ENCODE data around the gene TSPAN10.

TSPAN10 gene

GRCh38 chr17:81635973-81636504 lies 957 bp upstream of the TSPAN10 start:
- no peak for DNase-seq

- DNase-seq = no peak
Measured at GRCh38 chr17:81638683-81639082, 1.7 kb downstream of the TSPAN10 start.

DNA sequence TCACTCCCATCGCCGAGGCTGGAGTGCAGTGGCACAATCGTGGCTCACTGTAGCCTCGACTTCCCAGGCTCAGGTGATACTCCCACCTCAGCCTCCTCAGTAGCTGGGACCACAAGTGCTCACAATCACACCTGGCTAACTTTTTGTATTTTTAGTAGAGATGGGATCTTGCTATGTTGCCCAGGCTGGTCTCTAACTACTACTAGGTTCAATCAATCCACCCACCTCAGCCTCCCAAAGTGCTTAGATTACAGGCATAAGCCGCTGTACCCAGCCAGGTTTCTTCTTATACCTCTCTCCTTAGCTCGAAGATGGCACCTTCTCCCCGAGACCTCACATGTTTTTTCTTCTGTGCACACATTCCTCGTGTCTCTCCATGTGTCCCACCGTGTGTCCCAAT lies 3.0 kb downstream of the TSPAN10 start:
- no peak for DNase-seq

GRCh38 chr17:81641825-81642489 lies 5.0 kb downstream of the TSPAN10 start:
- no peak for DNase-seq

DNA sequence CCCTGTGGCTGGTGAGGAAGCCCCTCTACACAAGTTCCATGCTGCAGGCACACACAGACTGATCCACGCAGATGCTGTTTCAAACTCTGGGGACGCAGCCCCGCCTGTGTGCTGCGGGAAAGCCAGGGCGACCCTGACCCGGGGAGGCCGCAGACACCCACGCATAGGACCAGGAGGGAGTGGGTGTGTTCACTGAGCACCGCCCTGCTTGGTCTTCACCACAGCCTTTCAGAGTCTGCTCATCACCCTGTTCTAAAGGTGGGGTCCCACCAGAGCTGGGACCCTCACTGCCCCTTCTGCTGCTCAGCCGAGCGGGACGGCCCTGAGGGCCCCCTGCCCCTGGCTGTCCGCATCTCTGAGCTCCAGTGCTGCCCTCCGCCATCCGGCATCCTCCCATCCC lies 7.5 kb downstream of the TSPAN10 start:
- DNase-seq = no peak

GRCh38 chr17:81644976-81645952 lies 8.3 kb downstream of the TSPAN10 start:
- no peak for DNase-seq

DNA sequence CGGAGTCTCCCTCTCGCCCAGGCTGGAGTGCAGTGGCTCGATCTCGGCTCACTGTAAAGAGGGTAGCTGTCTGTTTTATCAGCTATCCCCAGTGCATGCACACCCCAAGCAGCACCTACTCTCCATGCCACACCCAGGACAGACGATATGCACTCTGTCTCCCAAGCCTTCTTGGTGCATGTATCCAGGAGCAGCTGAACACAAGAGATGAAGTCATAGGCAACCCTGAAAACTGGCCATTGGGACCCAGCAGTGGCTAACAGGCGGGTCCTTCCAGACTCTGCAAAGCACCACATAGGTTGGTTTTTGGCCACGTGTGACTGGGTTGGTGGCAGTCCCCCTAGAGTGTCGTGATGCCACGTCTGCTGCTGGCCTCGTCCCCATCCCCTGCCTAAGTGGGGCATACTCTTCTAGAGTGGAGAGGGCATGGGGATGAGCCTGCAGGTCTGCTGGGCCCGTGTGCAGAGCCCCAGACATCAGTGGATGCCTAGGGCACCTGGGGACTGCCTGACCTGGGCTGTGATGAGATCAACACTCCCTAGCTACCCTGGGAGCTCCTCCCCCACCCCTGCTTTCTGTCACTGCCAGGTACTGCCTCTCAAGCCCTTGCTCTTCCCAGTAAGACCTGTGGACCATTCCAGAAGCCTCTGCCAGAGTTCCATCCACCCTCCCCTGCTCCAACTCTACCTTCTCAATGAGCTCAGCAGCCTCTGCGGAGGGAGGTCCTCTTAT lies 10.0 kb downstream of the TSPAN10 start:
- DNase-seq = no peak

DNA sequence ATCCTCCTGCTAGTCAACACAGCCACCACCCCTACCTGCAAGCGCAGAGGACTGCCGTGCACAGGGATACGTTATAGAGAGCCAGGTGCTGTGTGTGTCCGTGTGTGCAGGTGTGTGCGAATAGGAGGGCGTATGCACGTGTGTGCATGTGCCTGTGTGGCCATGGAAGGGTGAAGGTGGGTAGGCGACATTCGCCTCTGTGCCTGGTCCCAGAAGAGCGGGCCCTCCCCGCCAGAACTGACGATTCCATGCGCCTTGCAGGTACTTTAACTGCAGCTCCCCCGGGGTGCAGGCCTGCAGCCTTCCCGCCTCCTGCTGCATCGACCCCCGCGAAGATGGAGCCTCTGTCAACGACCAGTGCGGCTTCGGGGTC lies 10.6 kb downstream of the TSPAN10 start:
- DNase-seq = no peak

- DNase-seq = no peak
Measured at GRCh38 chr17:81648013-81648706, 11.2 kb downstream of the TSPAN10 start.

GRCh38 chr17:81648707-81649085 lies 11.7 kb downstream of the TSPAN10 start:
- DNase-seq = no peak

GRCh38 chr17:81650951-81651350 lies 14.0 kb downstream of the TSPAN10 start:
- no peak for DNase-seq

DNA sequence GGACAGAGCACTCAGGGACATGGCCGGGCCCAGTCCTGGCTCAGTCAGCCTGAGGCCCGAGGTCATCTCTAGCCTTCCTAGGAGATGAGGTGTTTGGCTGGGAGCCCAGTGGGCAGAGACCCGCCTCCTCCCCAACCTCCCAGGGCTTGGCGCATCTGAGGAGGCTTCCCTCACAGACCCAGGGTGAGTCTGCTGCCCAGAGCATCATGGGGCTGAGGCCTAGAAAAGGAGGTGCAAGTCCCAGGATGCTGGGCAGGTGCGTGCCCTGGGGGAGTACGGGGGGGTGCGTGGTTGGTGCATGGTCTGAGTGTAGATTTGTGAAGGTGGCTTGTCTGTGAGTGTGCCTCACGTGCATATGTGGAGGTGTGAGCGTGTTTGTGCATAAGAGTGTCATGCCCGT lies 14.7 kb downstream of the TSPAN10 start:
- DNase-seq = no peak

- DNase-seq = no peak
Measured at GRCh38 chr17:81652906-81653771, 16.1 kb downstream of the TSPAN10 start.

- no peak for DNase-seq
Measured at GRCh38 chr17:81655378-81656117, 18.6 kb downstream of the TSPAN10 start.

DNA sequence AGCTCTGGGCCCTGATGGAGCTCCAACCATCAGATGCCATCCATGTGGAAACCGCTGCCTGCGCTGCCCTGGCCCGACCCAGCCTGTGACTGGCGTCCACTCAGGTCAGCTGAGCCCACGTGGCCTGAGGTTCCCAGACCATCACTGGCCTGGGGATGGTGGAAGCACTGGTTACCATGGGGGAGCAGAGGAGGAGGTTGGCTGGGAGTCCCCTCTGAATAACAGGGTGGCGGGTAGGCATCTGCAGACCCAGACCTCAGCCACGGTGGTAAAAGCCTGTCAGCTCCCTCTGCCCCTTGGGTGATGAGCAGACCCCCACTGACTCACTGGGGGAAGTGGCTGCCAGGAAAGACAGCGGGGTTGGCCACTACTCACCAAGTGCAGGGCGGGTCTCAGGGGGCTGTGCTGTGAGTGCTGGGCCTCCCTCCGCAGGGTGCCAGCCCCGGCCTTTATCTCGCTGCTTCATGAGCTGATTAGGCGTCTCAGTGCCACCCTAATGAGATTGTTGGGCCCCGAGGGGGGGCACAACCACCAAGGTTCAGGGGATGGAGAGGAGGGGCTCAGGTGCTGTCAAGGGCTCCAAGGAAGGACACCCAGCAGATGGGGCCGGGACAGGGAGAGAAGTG lies 19.2 kb downstream of the TSPAN10 start, which contains the start of gene PDE6G:
PDE6G (minus strand) TSS at position 425 of the 626 bp plus-strand sequence. CDS start 3,237 bp downstream, outside the sequence.
- no peak for DNase-seq

DNA sequence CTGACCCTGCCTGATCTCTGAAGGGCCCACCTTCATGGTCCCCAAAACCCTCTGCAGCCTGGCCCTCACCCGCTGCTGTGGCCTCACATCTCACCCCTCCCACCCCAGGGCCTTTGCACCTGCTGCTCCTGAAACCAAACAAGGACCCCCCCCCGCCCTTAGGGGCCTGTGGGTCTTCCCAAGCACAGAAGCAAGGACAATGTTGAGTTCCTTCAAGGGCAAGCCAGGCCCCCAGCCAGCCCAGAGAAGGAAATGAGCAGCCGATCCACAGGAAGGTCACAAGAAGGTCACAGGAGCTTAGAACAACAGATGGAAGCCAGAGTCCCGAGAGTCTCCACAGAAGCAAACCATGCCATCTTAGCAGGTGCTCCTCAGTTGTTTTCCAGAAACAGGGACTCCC lies 19.8 kb downstream of the TSPAN10 start:
- no peak for DNase-seq

- no peak for DNase-seq
Measured at GRCh38 chr17:81659038-81659437, 22.0 kb downstream of the TSPAN10 start.

GRCh38 chr17:81660441-81660840 lies 23.4 kb downstream of the TSPAN10 start:
- DNase-seq = no peak

DNA sequence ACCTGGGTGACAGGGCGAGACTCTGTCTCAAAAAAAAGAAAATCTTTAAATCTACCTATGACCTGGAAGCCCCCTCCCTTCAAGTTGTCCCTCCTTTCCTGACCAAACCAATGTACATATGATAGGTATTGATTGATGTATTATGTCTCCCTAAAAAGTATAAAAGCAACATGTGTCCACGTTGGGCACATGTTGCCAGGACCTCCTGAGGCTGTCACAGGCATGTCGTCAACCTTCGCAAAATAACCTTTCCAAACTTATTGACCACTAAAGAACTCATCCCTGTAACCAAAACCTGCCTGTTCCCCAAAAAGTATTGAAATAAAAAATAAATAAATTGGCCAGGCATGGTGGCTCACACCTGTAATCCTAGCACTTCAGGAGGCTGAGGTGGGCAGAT lies 25.0 kb downstream of the TSPAN10 start:
- no peak for DNase-seq

DNA sequence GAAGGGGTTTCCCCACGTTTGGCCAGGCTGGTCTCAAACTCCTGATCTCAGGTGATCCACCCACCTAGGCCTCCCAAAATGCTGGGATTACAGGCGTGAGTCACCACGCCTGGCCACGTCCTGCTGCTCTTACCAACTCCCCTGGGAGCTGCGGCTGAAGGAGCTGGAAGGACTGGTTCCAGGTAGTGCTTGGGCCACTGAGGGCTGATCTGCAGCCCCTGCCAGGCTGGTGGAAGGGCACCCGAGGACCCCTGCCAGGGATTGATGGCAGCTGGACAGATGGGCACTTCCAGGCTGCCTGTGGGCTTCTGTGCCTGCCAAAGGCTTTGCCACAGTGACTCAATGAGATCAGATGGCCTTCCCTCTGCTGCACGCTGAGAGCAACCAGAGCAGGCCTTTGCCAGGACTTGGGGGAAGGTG lies 27.1 kb downstream of the TSPAN10 start:
- DNase-seq = no peak
